H9 (cell line): ENCODE data around the gene PDE6H. TPM values are rescaled to one million over a fixed set of nuclear protein-coding genes. Genes with fewer than 3 reads are reported as not detected.

Experiments used
- DNase-seq: peaks from one replicate; pipeline ENCODE4 v3.0.0-alpha.2; 2017
- H2AFZ ChIP-seq: one replicate; pipeline ENCODE4 v1.6.1; 2013; ENCODE audit warnings: mild to moderate bottlenecking, low read length, control low read depth, moderate library complexity
- H2AK5ac ChIP-seq: 2 replicates; pipeline ENCODE4 v1.6.1; 2013; ENCODE audit warnings: low read length, control low read depth, mixed read lengths; ENCODE audit not compliant: insufficient read length
- H2BK120ac ChIP-seq: one replicate; pipeline ENCODE4 v1.6.1; 2013; ENCODE audit warnings: low read depth, mild to moderate bottlenecking, low read length, control low read depth, inconsistent platforms; ENCODE audit not compliant: poor library complexity, severe bottlenecking
- H2BK12ac ChIP-seq: 2 replicates; pipeline ENCODE4 v1.6.1; 2013; ENCODE audit warnings: low read length, control low read depth, mixed read lengths, low read depth; ENCODE audit not compliant: insufficient read length
- H2BK15ac ChIP-seq: 2 replicates; pipeline ENCODE4 v1.6.1; 2013; ENCODE audit warnings: low read depth, low read length, control low read depth
- H2BK20ac ChIP-seq: one replicate; pipeline ENCODE4 v1.6.1; 2013; ENCODE audit warnings: low read depth, mild to moderate bottlenecking, low read length, control low read depth, inconsistent platforms; ENCODE audit not compliant: poor library complexity, severe bottlenecking
- H2BK5ac ChIP-seq: 2 replicates; pipeline ENCODE4 v1.6.1; 2013; ENCODE audit warnings: low read length, control low read depth, mixed read lengths; ENCODE audit not compliant: insufficient read length
- H3K14ac ChIP-seq: 2 replicates; pipeline ENCODE4 v1.6.1; 2013; ENCODE audit warnings: low read length, control low read depth; ENCODE audit not compliant: insufficient read depth
- H3K18ac ChIP-seq: 2 replicates; pipeline ENCODE4 v1.6.1; 2013; ENCODE audit warnings: low read depth, mild to moderate bottlenecking, mixed read lengths, low read length, control low read depth; ENCODE audit not compliant: insufficient read length
- H3K23ac ChIP-seq: 2 replicates; pipeline ENCODE4 v1.6.1; 2013; ENCODE audit warnings: low read length, control low read depth, mixed read lengths, low read depth; ENCODE audit not compliant: insufficient read length
- H3K23me2 ChIP-seq: 2 replicates; pipeline ENCODE4 v1.6.1; 2013; ENCODE audit warnings: low read depth, mild to moderate bottlenecking, mixed read lengths, low read length, control low read depth; ENCODE audit not compliant: insufficient read length, poor library complexity, severe bottlenecking
- H3K27ac ChIP-seq: 2 replicates; pipeline ENCODE4 v1.5.1; 2013; ENCODE audit warnings: low read length, control low read depth, mixed read lengths, low read depth; ENCODE audit not compliant: insufficient read length
- H3K27me3 ChIP-seq: 2 replicates; pipeline ENCODE4 v1.6.1; 2013; ENCODE audit warnings: low read length, control low read depth, inconsistent platforms; ENCODE audit not compliant: insufficient read depth
- H3K4ac ChIP-seq: 2 replicates; pipeline ENCODE4 v1.6.1; 2013; ENCODE audit warnings: low read depth, mild to moderate bottlenecking, control low read depth, inconsistent platforms, low read length, moderate library complexity
- H3K4me1 ChIP-seq: 2 replicates; pipeline ENCODE4 v1.6.1; 2013; ENCODE audit warnings: low read length, control low read depth, inconsistent platforms; ENCODE audit not compliant: insufficient read depth
- H3K4me2 ChIP-seq: 2 replicates; pipeline ENCODE4 v1.6.1; 2013; ENCODE audit warnings: low read length, control low read depth, mixed read lengths; ENCODE audit not compliant: insufficient read length, insufficient read depth
- H3K56ac ChIP-seq: 2 replicates; pipeline ENCODE4 v1.6.1; 2013; ENCODE audit warnings: low read depth, mild to moderate bottlenecking, mixed read lengths, low read length, control low read depth; ENCODE audit not compliant: insufficient read length
- H3K79me1 ChIP-seq: 2 replicates; pipeline ENCODE4 v1.6.1; 2013; ENCODE audit warnings: low read depth, mild to moderate bottlenecking, moderate library complexity, low read length, control low read depth, inconsistent platforms; ENCODE audit not compliant: insufficient read depth, poor library complexity, severe bottlenecking
- H3K79me2 ChIP-seq: 2 replicates; pipeline ENCODE4 v1.6.1; 2013; ENCODE audit warnings: low read length, control low read depth, inconsistent platforms; ENCODE audit not compliant: insufficient read depth
- H3K9ac ChIP-seq: 2 replicates; pipeline ENCODE4 v1.6.1; 2013; ENCODE audit warnings: low read length, control low read depth, mixed read lengths; ENCODE audit not compliant: insufficient read length; ENCODE audit errors: extremely low read depth
- H3K9me3 ChIP-seq: one replicate; pipeline ENCODE4 v1.6.1; 2013; ENCODE audit warnings: low read depth, low read length, inconsistent platforms; ENCODE audit not compliant: control insufficient read depth
- H3T11ph ChIP-seq: one replicate; pipeline ENCODE4 v1.6.1; 2013; ENCODE audit warnings: mild to moderate bottlenecking, low read length, control low read depth, inconsistent platforms
- H4K20me1 ChIP-seq: one replicate; pipeline ENCODE4 v1.6.1; 2013; ENCODE audit not compliant: control insufficient read depth, insufficient read length, insufficient read depth
- H4K5ac ChIP-seq: 2 replicates; pipeline ENCODE4 v1.6.1; 2013; ENCODE audit warnings: low read depth, mild to moderate bottlenecking, mixed read lengths, low read length, control low read depth; ENCODE audit not compliant: insufficient read length
- H4K8ac ChIP-seq: replicated peaks from 2 replicates; pipeline ENCODE4 v1.6.1; 2013; ENCODE audit warnings: low read length, control low read depth, mixed read lengths, low read depth; ENCODE audit not compliant: insufficient read length
- H4K91ac ChIP-seq: 2 replicates; pipeline ENCODE4 v1.6.1; 2013; ENCODE audit warnings: low read depth, mild to moderate bottlenecking, moderate library complexity, mixed read lengths, low read length, control low read depth; ENCODE audit not compliant: insufficient read length
- H3K27ac Mint-ChIP-seq, 3 experiments: 2 replicates in 2 of 3; 3 replicates in 1 of 3; pipeline ENCODE4 v1.8.0; 2020 to 2021; ENCODE audit warnings: mixed read lengths in 3 of 3, mild to moderate bottlenecking in 1 of 3, moderate library complexity in 1 of 3
- H3K27me3 Mint-ChIP-seq: 2 replicates; pipeline ENCODE4 v1.8.0; 2021; ENCODE audit warnings: low read depth, mild to moderate bottlenecking, moderate library complexity, mixed read lengths
- H3K36me3 Mint-ChIP-seq, 3 experiments: 2 replicates in 2 of 3; 3 replicates in 1 of 3; pipeline ENCODE4 v1.8.0; 2020 to 2021; ENCODE audit warnings: low read depth in 3 of 3, mixed read lengths in 3 of 3; ENCODE audit not compliant: insufficient read depth in 1 of 3
- H3K4me1 Mint-ChIP-seq, 2 experiments: 2 replicates each; pipeline ENCODE4 v1.8.0; 2020; ENCODE audit warnings: mixed read lengths in 2 of 2
- H3K4me3 Mint-ChIP-seq, 2 experiments: 2 replicates in 1 of 2; 3 replicates in 1 of 2; pipeline ENCODE4 v1.8.0; 2020 to 2021; ENCODE audit warnings: mild to moderate bottlenecking in 2 of 2, mixed read lengths in 2 of 2, moderate library complexity in 1 of 2
- H3K9me3 Mint-ChIP-seq, 2 experiments: 2 replicates in 1 of 2; 3 replicates in 1 of 2; pipeline ENCODE4 v1.8.0; 2020; ENCODE audit warnings: mild to moderate bottlenecking in 2 of 2, mixed read lengths in 2 of 2, moderate library complexity in 1 of 2
- WGBS: extraction: QIAGEN DNeasy Blood & Tissue Kit; methylation state at CpG from one replicate; pipeline ENCODE4 v1.1.7; 2013; ENCODE audit warnings: missing lambda C conversion rate, low lambda C conversion rate, mixed read lengths; ENCODE audit not compliant: insufficient read length; ENCODE audit errors: extremely low coverage; 5-methylcytosine and 5-hydroxymethylcytosine counted together
- total RNA-seq: library from RNA; stranded (reverse); gene quantifications from 2 replicates; pipeline ENCODE4 v1.2.1, GENCODE V29; 2021
- TF ChIP-seq, protein P1 (sequence below): fragments of 200-600 bp; sonication (generic); conservative IDR thresholded peaks from 3 replicates; pipeline ENCODE4 v1.8.0; 2021; ENCODE audit warnings: antibody characterized with exemption, mild to moderate bottlenecking

Gene PDE6H
- total RNA-seq, 1 experiment from 2014 or later = not detected

GRCh38 chr12:14941369-14941768 is 31.5 kb upstream of the PDE6H start:
- Histone ChIP-seq H3K4me1 (no peaks in the 10 kb centered on the region), H3K79me1 (no peaks in the 10 kb centered on the region), H2BK15ac (no peak overlapping the region), H4K91ac (no peak overlapping the region), H3K56ac (no peak overlapping the region), H2AFZ (no peak overlapping the region), H3T11ph (no peak overlapping the region), H3K23ac (no peak overlapping the region), H3K14ac (no peak overlapping the region), H2AK5ac (no peak overlapping the region), H2BK12ac (no peak overlapping the region), H2BK20ac (no peak overlapping the region), H3K27me3 (no peaks in the 10 kb centered on the region), H3K27ac (no peak overlapping the region), H3K4ac (no peak overlapping the region), H4K20me1 (no peaks in the 10 kb centered on the region), H4K5ac (no peak overlapping the region), H3K79me2 (no peaks in the 10 kb centered on the region), H3K9ac (no peak overlapping the region), H2BK120ac (no peak overlapping the region), H2BK5ac (no peak overlapping the region), H3K18ac (no peak overlapping the region), H4K8ac (no peak overlapping the region), H3K23me2 (no peaks in the 10 kb centered on the region), H3K9me3 (no peaks in the 10 kb centered on the region), H3K4me2 (no peak overlapping the region)
- TF ChIP-seq, protein P1, sequence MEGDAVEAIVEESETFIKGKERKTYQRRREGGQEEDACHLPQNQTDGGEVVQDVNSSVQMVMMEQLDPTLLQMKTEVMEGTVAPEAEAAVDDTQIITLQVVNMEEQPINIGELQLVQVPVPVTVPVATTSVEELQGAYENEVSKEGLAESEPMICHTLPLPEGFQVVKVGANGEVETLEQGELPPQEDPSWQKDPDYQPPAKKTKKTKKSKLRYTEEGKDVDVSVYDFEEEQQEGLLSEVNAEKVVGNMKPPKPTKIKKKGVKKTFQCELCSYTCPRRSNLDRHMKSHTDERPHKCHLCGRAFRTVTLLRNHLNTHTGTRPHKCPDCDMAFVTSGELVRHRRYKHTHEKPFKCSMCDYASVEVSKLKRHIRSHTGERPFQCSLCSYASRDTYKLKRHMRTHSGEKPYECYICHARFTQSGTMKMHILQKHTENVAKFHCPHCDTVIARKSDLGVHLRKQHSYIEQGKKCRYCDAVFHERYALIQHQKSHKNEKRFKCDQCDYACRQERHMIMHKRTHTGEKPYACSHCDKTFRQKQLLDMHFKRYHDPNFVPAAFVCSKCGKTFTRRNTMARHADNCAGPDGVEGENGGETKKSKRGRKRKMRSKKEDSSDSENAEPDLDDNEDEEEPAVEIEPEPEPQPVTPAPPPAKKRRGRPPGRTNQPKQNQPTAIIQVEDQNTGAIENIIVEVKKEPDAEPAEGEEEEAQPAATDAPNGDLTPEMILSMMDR = no peak
- no peak overlapping the region for H3K4me3 Mint-ChIP-seq
- no peak for DNase-seq
- no peaks in the 10 kb centered on the region for H3K9me3 Mint-ChIP-seq
- H3K27ac Mint-ChIP-seq = no peak overlapping the region
- no peaks in the 10 kb centered on the region for H3K36me3 Mint-ChIP-seq
- WGBS = no CpG with 5 or more reads among the region's 2 CpGs
- peaks cover 0 to 2% of the 10 kb centered on the region in 2 experiments; a peak in 2 of 4 replicates for H3K4me1 Mint-ChIP-seq
- no peaks in the 10 kb centered on the region; the same call in 1 of the 2 replicates for H3K27me3 Mint-ChIP-seq
